Right lobe of liver (tissue), 4 donors: Measurements from ENCODE around the gene LRMDA.

Source experiments
- POLR2A ChIP-seq: fragments of 450-650 bp; IDR thresholded peaks from one replicate; pipeline ENCODE4 v1.6.1; 2017; ENCODE audit warnings: antibody characterized with exemption, mild to moderate bottlenecking
- TF ChIP-seq, protein P1 (sequence below), 4 donors: fragments of 200-600 bp in 3 of 4; fragments of 450-650 bp in 1 of 4; IDR thresholded peaks; one replicate each; pipeline versions ENCODE4 v1.5.1 to v1.8.0; 2016 to 2022; ENCODE audit warnings: antibody characterized with exemption in 4 of 4, mild to moderate bottlenecking in 2 of 4
- donor health status: DM: no; HTN: no; CAD: no.
- donor health status: DM: no; HTN: no; CAD: no.
- donor health status: DM: no; HTN: yes; CAD: no.

GRCh38 chr10:75476569-75476968 lies 45.1 kb downstream of the LRMDA start:
- TF ChIP-seq, protein P1, sequence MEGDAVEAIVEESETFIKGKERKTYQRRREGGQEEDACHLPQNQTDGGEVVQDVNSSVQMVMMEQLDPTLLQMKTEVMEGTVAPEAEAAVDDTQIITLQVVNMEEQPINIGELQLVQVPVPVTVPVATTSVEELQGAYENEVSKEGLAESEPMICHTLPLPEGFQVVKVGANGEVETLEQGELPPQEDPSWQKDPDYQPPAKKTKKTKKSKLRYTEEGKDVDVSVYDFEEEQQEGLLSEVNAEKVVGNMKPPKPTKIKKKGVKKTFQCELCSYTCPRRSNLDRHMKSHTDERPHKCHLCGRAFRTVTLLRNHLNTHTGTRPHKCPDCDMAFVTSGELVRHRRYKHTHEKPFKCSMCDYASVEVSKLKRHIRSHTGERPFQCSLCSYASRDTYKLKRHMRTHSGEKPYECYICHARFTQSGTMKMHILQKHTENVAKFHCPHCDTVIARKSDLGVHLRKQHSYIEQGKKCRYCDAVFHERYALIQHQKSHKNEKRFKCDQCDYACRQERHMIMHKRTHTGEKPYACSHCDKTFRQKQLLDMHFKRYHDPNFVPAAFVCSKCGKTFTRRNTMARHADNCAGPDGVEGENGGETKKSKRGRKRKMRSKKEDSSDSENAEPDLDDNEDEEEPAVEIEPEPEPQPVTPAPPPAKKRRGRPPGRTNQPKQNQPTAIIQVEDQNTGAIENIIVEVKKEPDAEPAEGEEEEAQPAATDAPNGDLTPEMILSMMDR (IDR thresholded peaks at IDR 0.05), result no peak
- no peak for TF ChIP-seq POLR2A
